Fibroblast of villous mesenchyme (primary cell): ENCODE measurements around the gene CHRM1. TPM values are rescaled to one million over a fixed set of nuclear protein-coding genes. Genes with fewer than 3 reads are reported as not detected.

ENCODE experiments used
- DNase-seq: peaks from one replicate; pipeline ENCODE4 v3.0.0-alpha.2; 2010; ENCODE audit warnings: low read depth
- H3K4me3 ChIP-seq: 2 replicates; pipeline ENCODE4 v1.5.1; 2011; ENCODE audit warnings: low read depth, mild to moderate bottlenecking, low read length
- CTCF ChIP-seq: IDR thresholded peaks from 2 replicates; pipeline ENCODE4 v1.5.1; 2012; ENCODE audit warnings: low read depth, mild to moderate bottlenecking, low read length; ENCODE audit not compliant: insufficient read depth
- total RNA-seq: library from RNA; depleted of rRNA; stranded (reverse); fragments of >200 nt; gene quantifications from 2 replicates; pipeline ENCODE4 v1.2.3, GENCODE V29; 2012

CHRM1 gene
- total RNA-seq, 1 donor, result not detected

GRCh38 chr11:62919898-62920640 lies 1.1 kb downstream of the CHRM1 start:
- DNase-seq, result no peak
- TF ChIP-seq CTCF, result no peak
- no peak overlapping the region for H3K4me3 ChIP-seq

GRCh38 chr11:62919476-62919875 lies 1.7 kb downstream of the CHRM1 start:
- DNase-seq, result no peak
- H3K4me3 ChIP-seq, result no peak overlapping the region
- no peak for TF ChIP-seq CTCF

GRCh38 chr11:62918531-62918930 lies 2.6 kb downstream of the CHRM1 start:
- H3K4me3 ChIP-seq, result no peak overlapping the region
- TF ChIP-seq CTCF, result no peak
- no peak for DNase-seq

GRCh38 chr11:62917906-62918502 lies 3.2 kb downstream of the CHRM1 start:
- TF ChIP-seq CTCF, result no peak

GRCh38 chr11:62914416-62914815 lies 6.7 kb downstream of the CHRM1 start:
- DNase-seq, result no peak
- no peak for TF ChIP-seq CTCF
- no peak overlapping the region for H3K4me3 ChIP-seq

More at GRCh38 chr11:62917906-62918502, 3.2 kb downstream of the CHRM1 start:
- no peak overlapping the region for H3K4me3 ChIP-seq
- no peak for DNase-seq

- no peak overlapping the region for H3K4me3 ChIP-seq
Observed at GRCh38 chr11:62912268-62912667, 8.9 kb downstream of the CHRM1 start.

More at GRCh38 chr11:62912268-62912667, 8.9 kb downstream of the CHRM1 start:
- DNase-seq, result no peak
- TF ChIP-seq CTCF, result no peak
